LoVo (cell line): ENCODE data around the gene CCDC50.

Experiments
- DNase-seq: peaks from one replicate; pipeline ENCODE4 v3.0.0-alpha.2; 2016; ENCODE audit warnings: low spot score

The CCDC50 gene

DNA sequence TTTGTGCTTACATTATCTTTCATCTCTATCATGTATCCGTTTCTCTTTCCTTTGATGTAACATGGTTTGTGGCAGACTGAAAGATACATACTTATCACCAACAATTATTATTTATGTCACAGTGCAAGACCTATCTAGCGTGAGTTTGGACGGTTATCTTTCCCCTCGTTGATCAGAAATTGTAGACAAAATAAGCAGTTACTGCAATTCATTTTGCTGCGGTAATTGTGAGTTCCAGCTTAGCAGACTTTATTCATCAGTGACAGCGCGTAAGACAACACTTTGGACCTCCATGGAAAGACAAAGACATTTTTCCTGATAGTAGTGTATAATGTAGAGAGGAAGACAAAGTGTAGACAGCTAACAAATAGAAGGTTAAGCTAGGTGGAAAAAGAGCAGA, 52.1 kb downstream of the CCDC50 start:
- no peak for DNase-seq

DNA sequence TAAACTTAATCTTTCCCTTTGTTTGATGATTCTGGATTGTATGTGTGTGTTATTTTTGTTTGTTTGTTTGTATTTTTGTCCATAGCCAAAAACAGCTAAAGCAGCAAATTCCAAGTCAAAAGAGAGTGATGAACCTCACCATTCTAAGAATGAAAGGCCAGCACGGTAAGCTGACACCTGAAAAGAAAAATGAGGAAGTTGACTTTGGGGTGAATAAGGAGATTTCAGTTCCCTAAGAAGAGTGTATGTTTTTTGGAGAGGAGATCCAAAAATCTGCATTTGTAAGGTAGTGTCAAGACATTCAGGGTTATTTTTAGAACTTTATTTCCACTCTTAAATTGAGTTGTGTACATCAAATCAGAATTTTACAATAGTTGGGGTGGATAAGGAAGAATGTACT, 53.5 kb downstream of the CCDC50 start:
- no peak for DNase-seq

DNA sequence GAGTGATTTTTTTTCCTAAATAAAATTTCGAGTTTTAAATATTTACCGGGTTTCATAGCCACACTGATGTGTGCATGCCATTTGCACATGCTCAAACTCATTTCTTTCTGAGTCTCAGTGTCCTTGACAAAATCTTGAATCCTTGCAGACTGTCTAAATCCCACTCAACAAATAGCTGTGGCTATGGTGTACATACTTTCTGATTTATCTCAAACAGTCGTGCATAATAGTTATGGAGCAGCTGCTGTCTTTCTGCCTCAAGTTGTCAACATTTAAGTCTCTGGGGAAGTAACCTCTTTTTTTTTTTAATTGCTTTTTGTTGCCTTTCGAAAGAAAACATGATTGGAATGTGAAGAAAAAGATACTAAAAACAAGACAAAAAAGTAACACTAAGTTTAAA, 53.9 kb downstream of the CCDC50 start:
- no peak for DNase-seq

DNA sequence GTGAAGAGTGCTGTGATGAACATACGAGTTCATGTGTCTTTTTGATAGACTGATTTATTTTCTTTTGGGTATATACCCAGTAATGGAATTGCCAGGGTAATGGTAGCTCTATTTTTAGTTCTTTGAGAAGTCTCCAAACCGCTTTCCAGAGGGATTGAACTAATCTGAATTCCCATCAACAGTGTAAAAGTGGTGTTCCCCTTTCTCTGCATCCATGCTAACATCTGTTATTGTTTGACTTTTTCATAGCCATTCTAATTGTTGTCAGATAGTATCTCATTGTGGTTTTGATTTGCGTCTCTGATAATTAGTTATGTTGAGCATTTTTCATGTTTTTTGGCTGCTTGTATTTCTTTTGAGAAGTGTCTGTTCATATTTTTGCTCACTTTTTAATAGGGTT, 55.9 kb downstream of the CCDC50 start:
- no peak for DNase-seq

DNA sequence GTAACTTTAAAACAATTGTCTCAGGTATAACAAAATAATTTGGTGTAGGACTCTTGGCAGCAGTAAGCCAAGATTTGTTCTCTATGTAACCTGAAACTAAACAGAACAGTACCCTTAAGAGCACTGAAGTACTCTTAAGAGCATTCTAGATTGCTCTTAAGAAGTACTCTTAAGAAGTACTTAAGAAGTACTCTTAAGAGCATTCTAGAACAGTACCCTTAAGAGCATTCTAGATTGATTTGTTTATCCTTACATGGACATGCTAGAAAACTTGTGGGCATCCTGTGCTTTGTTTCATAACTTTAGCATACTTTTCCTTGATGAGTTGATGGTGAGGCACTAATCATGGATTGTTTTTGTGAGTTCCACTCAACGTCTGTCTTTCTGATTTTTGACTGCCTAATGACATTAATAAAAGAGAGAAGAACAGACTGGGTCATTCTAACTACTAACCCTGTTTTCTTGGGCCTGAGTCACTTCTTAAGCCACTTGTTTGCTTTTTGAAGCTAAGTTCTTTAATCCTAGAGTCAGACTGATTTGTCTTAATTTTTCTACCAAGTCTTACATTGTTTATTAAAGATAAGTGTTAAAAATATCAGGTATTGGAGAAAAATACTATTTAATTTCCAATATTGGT, 58.4 kb downstream of the CCDC50 start:
- no peak for DNase-seq

DNA sequence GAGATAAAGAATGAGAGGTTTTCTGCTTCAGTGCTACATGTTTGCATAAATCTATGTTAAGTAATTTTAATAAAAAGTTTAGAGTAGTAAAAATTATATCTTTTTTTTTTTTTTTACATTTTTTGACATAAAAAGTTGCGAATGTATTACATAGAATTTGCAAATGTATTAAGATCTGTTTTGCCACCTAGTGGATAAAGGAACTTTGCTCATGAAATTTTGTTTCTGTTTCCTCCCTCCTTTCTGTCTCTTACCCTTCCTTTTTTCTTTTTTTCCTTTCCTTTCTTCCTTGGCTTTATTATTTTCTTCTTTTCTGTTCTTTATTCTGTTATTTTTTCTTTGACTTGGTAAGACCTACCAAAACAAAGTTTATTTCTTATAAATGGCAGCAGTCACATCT, 59.6 kb downstream of the CCDC50 start:
- DNase-seq: no peak

DNA sequence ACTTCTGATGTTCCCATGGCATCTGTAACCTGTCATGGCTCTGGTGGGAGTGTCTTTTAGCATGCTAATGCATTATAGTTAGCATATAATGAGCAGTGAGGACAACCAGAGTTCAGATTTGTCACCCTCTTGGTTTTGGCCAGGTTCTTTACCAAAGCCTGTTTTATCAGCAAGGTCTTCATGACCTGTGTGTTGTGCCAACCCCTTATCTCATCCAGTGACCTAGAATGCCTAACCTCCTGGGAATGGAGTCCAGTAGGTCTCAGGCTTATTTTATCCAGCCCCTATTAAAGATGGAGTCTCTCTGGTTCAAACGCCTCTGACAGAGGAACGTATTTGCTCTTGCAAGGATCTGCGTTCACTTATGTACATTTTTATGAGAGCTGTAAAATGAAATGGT, 61.4 kb downstream of the CCDC50 start:
- no peak for DNase-seq

DNA sequence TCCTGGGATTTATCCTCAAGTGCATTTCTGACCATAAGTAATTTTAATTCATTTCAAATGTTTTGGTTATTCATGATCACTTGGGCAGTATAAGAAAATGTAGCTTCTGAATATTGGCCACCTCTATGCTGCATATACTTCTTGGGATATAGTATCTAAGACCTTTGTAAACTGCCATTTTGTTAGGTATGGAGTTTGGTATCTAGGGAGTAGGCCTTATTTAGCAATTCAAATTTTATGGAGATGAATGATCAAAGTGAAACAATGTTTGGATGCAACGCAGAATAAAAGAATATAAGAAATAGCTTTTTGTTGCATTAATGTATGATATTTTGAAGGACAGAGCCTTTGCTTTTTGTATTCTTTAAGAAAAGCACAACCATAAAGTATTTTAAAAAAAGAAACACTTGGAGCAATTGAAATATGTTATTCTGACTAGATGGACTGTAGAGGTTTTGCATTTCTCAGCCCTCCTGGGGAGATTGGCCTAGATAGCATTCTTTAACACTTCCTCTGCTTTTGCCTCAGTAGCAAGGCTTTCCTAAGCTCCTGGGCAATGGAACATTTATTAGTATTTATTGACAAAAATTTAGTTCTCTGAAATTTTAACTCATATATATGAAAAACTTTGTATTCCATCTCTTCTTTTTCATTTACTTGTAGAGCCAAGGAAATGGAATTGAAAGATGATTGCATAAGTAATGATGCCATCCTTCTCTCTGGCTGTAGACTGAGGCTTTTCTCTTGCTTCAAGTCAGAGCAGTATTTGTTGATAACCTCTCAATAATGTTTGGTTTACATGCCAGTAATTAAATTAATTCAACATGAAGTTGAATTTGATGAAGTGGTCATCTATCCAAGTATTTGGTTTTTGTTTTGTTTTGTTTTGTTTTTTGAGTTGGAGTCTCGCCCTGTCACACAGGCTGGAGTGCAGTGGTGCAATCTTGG, 62.9 kb downstream of the CCDC50 start:
- no peak for DNase-seq

DNA sequence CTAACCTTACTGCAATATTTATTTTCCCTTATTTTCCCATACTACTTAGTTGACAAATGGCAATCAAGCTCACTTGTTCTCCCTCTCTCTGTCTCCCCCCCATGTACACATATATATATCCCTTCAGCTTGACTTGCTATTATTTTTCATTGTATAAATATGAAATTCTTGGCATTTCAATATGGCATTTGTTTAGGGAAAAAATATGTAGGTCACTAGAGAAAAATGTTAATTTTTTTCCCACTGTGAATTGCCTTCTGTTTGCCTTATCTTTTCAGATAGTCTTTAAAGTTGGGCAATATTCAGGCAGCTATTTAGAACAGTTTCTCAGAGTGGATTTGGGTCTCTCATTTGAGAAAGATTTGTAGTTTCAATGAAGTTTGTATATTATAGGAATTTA, 64.0 kb downstream of the CCDC50 start:
- no peak for DNase-seq

DNA sequence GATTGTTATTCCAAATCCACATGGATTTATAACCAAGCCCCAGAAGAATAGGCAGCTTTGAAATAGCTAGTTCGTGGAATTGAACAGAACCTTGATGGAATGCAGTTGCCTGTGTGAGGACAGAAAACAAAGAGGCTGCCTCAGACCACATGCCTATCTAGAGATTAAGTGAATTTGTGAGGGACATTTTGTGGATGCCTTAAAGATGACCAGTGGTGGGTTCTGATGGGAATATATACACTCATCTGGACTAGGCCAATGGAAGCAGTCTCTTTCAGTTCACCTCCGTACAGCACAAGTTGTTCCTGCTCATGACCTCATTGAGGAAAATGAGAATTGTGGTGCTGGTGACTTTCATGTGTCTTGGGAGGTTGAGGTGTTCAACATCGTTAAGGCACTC, 68.6 kb downstream of the CCDC50 start:
- no peak for DNase-seq

DNA sequence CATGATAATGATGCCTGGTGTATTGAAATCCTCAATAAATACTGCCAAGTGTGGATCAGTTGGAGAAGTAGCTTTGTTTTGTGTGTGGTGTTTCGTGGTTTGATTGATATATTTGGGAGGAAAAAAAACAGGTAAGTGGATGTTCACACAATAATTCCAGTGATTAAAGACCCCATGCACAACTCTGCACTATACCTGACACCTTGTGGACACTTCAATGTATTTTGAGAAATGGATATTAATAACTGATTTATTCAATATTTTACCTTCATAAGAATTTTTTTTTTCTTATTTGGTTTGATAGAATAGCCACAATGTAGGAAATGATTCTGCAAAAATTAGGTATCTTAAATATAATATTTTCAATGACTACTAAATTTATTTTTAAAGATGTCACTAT, 69.4 kb downstream of the CCDC50 start:
- no peak for DNase-seq

DNA sequence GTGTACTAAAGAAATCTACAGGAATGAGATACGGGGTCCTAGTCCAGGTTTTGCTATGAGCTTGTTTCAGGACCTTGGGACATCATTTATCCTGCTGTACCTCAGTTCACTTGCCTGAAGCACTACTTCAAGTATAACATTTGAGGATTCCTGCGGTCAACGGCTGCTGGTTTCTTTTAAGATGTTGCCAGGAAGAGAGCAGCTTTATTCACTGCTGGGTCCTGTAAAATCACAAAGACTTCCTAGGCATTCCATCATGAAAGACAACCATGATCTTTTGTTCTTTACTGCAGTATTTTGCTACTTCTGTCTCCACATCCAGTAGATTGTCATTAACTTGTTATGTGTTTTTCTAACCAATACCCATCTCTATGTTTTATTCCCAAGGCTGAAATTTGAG, 70.7 kb downstream of the CCDC50 start:
- no peak for DNase-seq

DNA sequence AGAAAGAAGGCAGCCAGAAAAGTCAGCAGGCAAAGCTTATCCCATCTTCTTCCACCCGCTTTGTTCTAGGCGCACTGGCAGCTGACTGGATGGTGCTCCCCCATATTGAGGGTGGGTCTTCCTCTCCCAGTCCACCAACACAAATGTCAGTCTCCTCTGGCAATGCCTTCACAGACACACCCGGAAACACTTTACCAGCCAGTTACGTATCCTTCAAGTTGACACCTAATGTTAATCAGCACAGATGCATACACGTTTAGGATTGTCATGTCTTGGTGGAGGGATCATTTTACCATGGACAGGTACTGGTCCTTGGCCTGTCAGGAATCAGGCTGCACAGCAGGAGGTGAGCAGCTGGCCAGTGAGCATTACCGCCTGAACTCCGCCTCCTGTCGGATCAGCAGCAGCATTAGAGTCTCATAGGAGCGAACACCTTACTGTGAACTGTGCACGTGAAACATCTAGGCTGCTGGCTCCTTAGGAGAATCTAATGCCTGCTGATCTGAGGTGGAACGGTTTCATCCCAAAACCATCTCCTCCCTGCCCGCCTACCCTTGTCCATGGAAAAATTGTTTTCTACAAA, 72.7 kb downstream of the CCDC50 start:
- no peak for DNase-seq

DNA sequence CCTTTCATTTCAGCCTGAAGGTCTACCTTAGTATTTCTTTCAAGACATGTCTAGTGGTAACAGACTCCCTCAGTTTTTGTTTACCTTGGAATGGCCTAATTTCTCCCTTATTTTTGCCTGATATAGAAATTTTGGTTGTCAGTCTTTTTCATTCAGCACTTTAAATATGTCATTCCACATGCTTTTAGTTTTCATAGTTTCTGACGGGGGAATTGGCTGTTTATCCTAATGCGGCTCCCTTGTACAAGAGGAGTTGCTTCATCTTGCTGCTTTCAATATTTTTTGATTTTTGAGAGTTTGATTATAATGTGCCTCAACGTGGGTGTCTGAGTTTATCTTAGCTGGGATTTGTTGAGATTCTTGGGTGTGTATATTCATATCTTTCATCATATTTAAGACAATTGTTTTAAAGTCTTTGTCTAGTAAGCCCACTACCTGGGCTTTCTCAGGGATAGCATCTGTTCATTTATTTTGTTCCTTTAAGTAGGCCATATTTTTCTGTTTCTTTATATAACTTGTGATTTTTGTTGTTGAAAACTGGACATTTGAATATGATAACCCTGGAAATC, 80.7 kb downstream of the CCDC50 start:
- no peak for DNase-seq

DNA sequence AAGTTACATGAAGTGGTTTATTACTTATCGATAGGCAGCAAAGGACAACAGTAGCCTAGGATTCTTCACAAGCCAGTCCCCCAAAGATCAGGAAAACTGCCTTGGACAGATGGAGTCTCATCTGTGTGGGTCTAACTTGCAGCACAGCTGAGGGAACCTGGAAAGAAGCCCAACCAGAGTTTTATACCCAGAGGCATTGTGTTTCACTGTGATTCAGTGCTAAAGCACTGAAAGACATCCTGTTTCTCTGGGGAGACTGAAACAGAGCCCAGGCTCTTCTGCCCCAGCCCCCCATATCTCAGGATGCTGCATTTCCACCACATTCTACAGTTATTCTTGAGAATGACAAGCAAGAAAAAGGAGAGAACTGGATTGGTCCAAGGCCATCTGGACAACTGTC, 83.6 kb downstream of the CCDC50 start:
- DNase-seq: no peak

DNA sequence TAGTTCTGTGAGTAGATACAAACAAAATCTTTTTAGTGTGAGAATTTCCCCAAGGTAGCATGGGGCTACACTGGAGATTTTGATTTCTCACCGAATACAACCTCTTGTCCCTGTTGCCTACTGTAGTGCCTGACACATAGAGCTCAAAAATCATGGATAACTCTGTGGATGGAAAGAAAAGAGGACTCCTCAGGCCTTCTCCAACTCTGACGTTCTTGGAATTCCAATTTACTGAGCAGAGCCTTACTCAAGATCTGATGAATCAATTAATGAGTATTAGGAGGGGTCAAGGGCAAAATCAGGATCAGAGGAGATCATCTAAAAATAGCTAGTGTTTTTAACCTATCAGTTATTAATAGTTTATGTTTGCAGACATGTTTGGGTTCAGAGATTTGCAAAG, 85.1 kb downstream of the CCDC50 start:
- no peak for DNase-seq

DNA sequence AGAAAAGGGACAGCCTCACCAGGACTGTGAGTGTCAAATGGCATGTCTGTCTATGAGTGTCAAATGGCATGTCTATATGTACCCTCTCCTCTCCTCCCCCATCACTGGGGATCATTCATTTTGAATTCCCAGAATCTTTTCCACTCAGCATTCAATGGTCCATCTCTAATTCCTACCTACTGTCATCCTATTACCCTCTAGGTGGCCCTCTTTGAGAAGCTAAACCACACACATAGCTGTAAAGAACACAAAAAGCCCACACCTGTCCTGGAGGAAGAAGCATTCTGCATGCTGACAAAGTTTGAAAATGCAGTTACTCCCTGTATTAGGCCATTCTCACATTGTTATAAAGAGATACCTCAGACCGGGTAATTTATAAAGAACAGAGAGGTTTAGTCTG, 85.5 kb downstream of the CCDC50 start:
- DNase-seq: no peak

DNA sequence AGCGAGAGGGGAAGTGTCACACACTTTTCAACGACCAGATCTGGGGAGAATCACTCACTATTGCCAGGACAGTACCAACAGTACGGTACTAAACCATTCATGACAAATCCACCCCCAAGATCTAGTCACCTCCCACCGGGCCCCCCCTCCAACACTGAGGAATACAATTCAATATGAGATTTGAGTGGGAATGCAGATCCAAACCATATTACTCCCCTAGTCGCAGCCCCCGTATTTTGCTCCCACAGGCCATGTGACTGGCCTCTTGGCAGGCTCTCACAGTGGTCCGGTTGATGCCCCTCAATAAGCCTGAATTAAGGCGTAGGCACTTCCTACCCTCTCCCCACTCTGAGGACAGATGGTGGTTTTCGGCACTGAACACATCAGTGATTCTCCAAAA, 86.4 kb downstream of the CCDC50 start:
- DNase-seq: no peak

DNA sequence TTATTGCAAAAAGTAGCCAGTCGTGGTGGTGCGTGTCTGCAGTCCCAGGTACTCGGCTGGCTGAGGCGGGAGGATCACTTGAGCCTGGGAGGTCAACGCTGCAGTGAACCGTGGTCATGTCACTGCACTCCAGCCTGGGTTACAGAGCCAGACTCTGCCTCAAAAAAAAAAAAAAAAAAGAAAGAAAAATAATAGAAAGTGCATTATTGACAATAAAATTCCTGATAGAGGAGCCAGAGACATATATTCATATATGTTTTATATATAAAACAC, 88.2 kb downstream of the CCDC50 start:
- no peak for DNase-seq

DNA sequence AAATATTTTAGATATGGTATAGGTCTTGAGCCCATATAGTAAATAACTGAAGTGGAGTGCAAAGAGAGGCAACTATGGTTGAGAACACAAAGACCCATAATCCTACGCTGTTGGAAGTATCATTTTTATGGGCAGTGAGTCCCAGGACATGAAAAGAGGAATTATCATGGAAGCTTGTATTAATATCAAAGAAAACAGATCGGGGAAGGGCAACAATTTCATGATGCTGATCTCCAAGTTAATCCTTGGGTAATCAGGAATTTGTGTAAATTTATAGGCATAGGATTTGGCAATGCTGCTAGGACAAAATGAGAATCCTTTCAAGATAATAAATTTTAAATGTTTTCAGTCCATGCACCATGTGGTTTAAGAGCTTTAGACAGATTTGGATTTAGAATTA, 91.6 kb downstream of the CCDC50 start:
- no peak for DNase-seq

DNA sequence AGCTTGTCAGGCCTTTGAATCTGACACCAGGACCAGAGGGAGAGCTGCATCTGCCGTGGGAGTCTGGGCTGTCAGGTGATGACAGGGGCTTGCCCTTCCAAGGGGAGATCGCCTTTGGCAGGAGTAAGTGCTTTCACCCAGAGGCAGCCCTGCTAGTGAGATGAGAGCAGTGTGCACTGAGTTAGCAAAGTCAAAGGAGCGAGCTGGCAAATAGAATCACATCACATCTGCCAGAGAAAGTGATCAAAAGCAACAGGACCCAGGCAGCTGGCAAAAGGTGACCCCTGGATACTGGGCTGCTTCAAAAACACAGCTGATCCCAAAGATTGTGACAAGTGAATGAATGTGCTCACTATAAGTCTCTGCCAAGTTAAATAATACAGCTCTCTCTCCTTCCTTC, 95.7 kb downstream of the CCDC50 start:
- DNase-seq: no peak

DNA sequence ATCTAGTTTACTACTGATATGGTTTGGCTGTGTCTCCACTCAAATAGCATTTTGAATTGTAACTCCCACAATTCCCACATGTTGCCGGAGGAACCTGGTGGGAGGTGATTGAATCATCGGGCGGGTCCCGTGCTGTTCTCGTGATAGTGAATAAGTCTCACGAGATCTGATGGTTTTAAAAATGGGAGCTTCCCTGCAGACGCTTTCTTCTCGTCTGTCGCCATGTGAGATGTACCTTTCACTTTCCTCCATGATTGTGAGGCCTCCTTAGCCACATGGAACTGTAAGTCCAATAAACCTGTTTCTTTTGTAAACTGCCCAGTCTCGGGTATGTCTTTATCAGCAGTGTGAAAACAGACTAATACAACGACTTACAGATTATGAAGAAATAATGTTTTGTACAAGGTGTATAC, 96.1 kb downstream of the CCDC50 start:
- DNase-seq: no peak

DNA sequence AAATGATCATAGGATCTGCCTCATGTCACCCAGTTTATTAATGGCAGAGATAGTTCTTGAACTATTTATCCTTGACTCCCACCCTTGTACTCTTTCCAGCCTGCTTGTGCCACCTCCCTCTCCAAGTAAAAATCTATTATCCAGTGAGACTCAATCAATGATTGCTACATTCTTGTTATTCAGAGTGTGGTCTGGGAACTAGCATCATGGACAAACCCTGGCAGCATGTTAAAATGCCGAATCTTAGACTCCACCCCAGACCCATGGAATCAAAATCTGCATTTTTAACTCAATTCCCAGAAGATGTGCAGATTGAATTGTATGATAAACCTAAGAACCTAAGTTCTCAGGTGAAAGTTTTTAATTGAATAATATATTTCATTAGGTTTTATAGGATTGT, 97.1 kb downstream of the CCDC50 start:
- DNase-seq: no peak
